NB4 (cell line): ENCODE measurements around the gene PRMT3.
A peak's percentile ranks its signal among the peaks of the same experiment; 100 is the strongest.

ENCODE experiments used
- CTCF ChIP-seq: IDR thresholded peaks from one replicate; pipeline ENCODE4 v1.5.1; 2012; ENCODE audit warnings: low read depth, low read length
- MAX ChIP-seq: IDR thresholded peaks from 2 replicates; pipeline ENCODE4 v1.6.1; 2011; ENCODE audit warnings: low read depth, low read length
- MYC ChIP-seq: IDR thresholded peaks from 2 replicates; pipeline ENCODE4 v1.6.1; 2011; ENCODE audit warnings: low read depth, low read length
- POLR2A ChIP-seq: IDR thresholded peaks from 2 replicates; pipeline ENCODE4 v1.6.1; 2011; ENCODE audit warnings: mild to moderate bottlenecking; ENCODE audit not compliant: insufficient read length; ENCODE audit errors: extremely low read depth

GRCh38 chr11:20443596-20443995, 56.1 kb downstream of the PRMT3 start:
- TF ChIP-seq CTCF (peak; percentile 10), MYC (no peak), MAX (no peak), POLR2A (no peak)
